HFFc6 (cell line): Measurements from ENCODE around the gene PPP1R8. TPM values are rescaled to one million over a fixed set of nuclear protein-coding genes. Genes with fewer than 3 reads are reported as not detected.
A peak's percentile ranks its signal among the peaks of the same experiment; 100 is the strongest.

Source experiments
- DNase-seq: peaks from one replicate; pipeline ENCODE4 v3.0.0-alpha.2; 2018
- H3K27ac Mint-ChIP-seq: 2 replicates; pipeline ENCODE4 v1.8.0; 2020; ENCODE audit warnings: mild to moderate bottlenecking, mixed read lengths
- H3K27me3 Mint-ChIP-seq: 2 replicates; pipeline ENCODE4 v1.8.0; 2021; ENCODE audit warnings: mild to moderate bottlenecking, moderate library complexity, mixed read lengths; ENCODE audit not compliant: insufficient read depth
- H3K36me3 Mint-ChIP-seq: 2 replicates; pipeline ENCODE4 v1.8.0; 2021; ENCODE audit warnings: low read depth, mixed read lengths
- H3K4me1 Mint-ChIP-seq: 2 replicates; pipeline ENCODE4 v1.8.0; 2020; ENCODE audit warnings: low read depth, mixed read lengths
- H3K4me3 Mint-ChIP-seq: 2 replicates; pipeline ENCODE4 v1.8.0; 2020; ENCODE audit warnings: mild to moderate bottlenecking, moderate library complexity, mixed read lengths
- H3K9me3 Mint-ChIP-seq: 2 replicates; pipeline ENCODE4 v1.8.0; 2020; ENCODE audit warnings: mild to moderate bottlenecking, mixed read lengths
- long read RNA-seq: library from polyadenylated mRNA; unstranded; transcript quantifications from one replicate; pipeline ENCODE4 v2.0.0, GENCODE V29; 2019
- total RNA-seq, 6 experiments: library from RNA; stranded (reverse); fragmentation: NEBNext Ultra II Directional; extraction: Animal tissue kit (Norgen Biotek cat#: 25700); gene quantifications; 2 replicates in 1 of 6; 3 replicates in 5 of 6; pipeline ENCODE4 v1.2.3, GENCODE V29; 2021
- TF ChIP-seq, protein P1 (sequence below): fragments of 200-600 bp; sonication (generic); IDR thresholded peaks from 2 replicates; pipeline ENCODE4 v1.5.0; 2021; ENCODE audit warnings: antibody characterized with exemption, mild to moderate bottlenecking

PPP1R8 gene
- 10 to 100 TPM; 38.1 to 45.3 (median 39.1) TPM for total RNA-seq
- long read RNA-seq, partial matches to known transcripts, result 0 of 3 reads
- long read RNA-seq, other reads (novel, unspliced or antisense), result 3 of 3 reads

DNA sequence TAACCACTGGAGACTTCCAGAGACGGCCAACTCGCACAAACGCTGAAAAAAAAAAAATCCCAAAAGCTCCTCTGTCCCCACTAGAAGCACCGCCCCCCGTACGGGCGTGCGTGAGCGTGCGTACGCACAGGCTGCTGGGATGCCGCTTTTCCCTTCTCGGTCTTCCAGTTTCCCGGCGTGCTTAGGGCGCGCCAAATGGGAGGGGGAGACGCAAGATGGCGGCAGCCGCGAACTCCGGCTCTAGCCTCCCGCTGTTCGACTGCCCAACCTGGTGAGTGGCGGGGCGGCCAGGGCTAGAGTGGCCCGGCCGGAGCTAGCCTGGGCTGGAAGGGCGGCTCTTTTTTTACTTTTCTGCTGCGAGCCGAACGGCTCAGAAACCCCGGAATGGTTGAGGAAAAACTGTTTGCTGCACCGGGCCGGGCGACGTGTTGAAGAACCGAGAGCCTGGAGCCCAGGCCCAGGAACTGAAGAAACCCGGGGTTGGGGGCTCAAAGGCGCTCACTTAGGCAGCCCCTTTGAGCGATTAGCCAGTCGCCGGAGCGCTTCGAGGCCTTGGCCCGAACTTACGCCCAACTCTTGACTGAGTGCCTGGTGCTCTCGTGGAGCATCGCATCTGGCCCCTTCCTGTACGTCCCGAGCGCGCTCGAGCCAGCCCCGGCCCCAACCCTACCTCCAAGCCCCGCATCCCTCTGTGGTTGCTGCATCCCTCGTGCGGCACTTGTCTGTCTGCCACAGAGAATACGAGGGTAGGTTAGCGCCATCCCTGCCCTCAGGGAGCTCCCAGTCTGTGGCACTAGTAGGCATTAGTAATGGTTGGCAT is at the start of gene PPP1R8:
Gene PPP1R8, plus strand, starts transcription at position 162 of the 820 bp plus-strand sequence. Its CDS starts 54 bp downstream, at position 216.
- Mint-ChIP-seq H3K27me3 (no peaks in the 10 kb centered on the region; the same call in 1 of the 2 replicates), H3K4me1 (peaks cover 23% of the 10 kb centered on the region), H3K9me3 (peaks cover 11% of the 10 kb centered on the region; the same call in 1 of the 2 replicates), H3K4me3 (peak within 1 kb of the TSS; percentile 97), H3K27ac (peak within 1 kb of the TSS; percentile 97), H3K36me3 (peaks cover 12% of the 10 kb centered on the region)
- TF ChIP-seq, protein P1, sequence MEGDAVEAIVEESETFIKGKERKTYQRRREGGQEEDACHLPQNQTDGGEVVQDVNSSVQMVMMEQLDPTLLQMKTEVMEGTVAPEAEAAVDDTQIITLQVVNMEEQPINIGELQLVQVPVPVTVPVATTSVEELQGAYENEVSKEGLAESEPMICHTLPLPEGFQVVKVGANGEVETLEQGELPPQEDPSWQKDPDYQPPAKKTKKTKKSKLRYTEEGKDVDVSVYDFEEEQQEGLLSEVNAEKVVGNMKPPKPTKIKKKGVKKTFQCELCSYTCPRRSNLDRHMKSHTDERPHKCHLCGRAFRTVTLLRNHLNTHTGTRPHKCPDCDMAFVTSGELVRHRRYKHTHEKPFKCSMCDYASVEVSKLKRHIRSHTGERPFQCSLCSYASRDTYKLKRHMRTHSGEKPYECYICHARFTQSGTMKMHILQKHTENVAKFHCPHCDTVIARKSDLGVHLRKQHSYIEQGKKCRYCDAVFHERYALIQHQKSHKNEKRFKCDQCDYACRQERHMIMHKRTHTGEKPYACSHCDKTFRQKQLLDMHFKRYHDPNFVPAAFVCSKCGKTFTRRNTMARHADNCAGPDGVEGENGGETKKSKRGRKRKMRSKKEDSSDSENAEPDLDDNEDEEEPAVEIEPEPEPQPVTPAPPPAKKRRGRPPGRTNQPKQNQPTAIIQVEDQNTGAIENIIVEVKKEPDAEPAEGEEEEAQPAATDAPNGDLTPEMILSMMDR, result no peak
- DNase-seq, result peak; percentile 91

DNA sequence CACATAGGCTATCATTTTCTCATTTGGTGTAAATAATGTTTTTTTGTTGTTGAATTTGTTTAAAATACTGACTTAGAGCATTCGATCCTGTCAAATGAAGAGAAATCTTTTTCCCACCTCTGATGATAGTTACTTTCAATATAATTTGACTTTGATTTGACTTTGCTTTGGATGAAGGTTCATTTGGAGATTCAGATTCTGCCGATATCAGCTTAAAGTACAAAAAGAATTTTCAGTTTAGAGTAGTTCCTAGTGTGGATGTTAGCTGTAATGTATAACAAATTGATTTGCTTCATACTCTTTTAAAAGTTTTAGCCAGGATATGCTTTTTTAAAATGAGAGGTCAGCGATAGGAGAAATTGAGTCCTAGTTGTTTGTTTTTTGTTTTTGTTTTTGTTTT is 47.6 kb upstream of the PPP1R8 start:
- TF ChIP-seq, protein P1, result no peak
- no peak overlapping the region for H3K4me3 Mint-ChIP-seq
- H3K27ac Mint-ChIP-seq, result no peak overlapping the region
- no peaks in the 10 kb centered on the region for H3K36me3 Mint-ChIP-seq
- H3K27me3 Mint-ChIP-seq, result no peaks in the 10 kb centered on the region
- no peak for DNase-seq
- H3K4me1 Mint-ChIP-seq, result peaks cover 40% of the 10 kb centered on the region
- H3K9me3 Mint-ChIP-seq, result no peaks in the 10 kb centered on the region

DNA sequence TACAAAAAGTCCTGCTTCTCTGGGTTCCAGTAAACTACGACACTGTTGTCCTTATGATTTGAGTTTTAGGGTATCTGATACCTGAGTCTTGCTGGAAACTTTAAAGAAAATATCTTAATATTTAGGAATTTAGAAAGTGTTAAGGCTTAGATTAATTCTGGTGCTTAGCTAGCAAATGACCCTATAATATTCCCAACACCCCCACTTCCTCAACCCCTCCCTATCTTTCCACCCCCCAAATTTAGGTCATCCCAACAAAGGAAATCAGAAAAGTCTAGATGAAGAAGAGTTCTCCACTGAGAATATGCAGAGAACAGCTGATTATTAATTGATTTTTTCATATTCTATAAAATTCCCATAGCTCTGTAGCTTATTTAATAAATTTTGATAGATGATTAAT is 45.9 kb upstream of the PPP1R8 start:
- peak overlapping the region; percentile 50; the same call in 1 of the 2 replicates for H3K27ac Mint-ChIP-seq
- no peak for DNase-seq
- H3K4me1 Mint-ChIP-seq, result peaks cover 50% of the 10 kb centered on the region
- no peaks in the 10 kb centered on the region for H3K9me3 Mint-ChIP-seq
- no peaks in the 10 kb centered on the region for H3K27me3 Mint-ChIP-seq
- TF ChIP-seq, protein P1, result no peak
- H3K36me3 Mint-ChIP-seq, result peaks cover 5% of the 10 kb centered on the region
- no peak overlapping the region for H3K4me3 Mint-ChIP-seq

DNA sequence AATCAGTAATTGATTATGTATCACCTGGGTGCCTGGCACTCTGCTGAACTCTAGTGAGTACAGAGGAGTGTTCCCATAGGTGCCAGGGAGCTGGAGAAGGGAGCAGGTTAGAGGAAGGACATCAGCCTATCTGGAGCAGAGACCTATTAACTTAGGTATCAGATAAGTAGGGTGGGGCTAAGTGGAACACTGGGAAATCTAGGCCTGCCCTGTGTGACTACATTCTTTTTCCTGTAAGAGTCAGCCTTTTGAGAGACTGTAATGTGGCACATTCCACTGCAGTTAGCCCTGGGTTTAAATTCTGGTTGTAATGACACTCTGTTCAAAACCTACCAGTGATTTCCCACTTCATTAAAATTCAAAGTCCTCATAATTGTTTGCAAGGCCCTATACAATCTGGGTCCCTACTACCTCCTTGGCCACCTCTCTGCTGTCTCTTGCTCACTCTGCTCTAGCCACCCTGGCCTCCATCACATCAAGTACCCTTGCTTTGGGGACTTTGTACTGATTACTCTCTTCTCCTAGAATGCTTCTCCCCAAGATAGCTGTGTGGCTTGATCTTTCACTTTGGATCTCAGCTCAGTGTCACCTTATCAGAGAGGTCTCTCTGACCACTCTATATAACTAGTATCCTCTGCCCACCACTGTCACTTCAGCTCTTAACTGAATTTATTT is 44.7 kb upstream of the PPP1R8 start:
- Mint-ChIP-seq H3K27ac (peak overlapping the region; percentile 84), H3K27me3 (no peaks in the 10 kb centered on the region), H3K36me3 (peaks cover 13% of the 10 kb centered on the region), H3K9me3 (no peaks in the 10 kb centered on the region), H3K4me1 (peaks cover 49% of the 10 kb centered on the region), H3K4me3 (no peak overlapping the region)
- DNase-seq, result peak; percentile 44
- TF ChIP-seq, protein P1, result no peak

DNA sequence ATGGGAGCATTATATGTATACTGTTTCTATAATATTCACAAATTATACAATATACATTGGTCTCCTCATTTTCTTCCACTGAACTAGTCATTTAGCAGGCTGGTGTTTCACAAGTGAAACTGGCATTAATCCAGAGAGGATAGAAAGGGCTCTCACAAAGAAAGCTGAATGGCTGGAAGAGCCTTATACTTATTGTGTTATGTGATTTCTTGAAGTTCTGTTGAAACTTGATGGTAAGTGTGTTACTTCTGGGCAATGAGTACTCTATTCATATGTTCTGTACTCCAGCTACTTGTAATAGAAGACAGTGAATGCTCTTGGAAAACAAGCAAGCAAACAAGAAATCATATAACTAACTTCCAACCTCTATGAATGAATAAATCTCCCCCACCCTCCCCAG is 42.7 kb upstream of the PPP1R8 start:
- Mint-ChIP-seq H3K27me3 (no peaks in the 10 kb centered on the region), H3K36me3 (peaks cover 13% of the 10 kb centered on the region), H3K9me3 (no peaks in the 10 kb centered on the region), H3K27ac (no peak overlapping the region; the same call in 1 of the 2 replicates), H3K4me1 (peaks cover 49% of the 10 kb centered on the region), H3K4me3 (no peak overlapping the region)
- TF ChIP-seq, protein P1, result no peak
- DNase-seq, result peak; percentile 30
